Right renal pelvis (tissue), 4 donors: Measurements from ENCODE around the gene GPR39. TPM values are rescaled to one million over a fixed set of nuclear protein-coding genes. Genes with fewer than 3 reads are reported as not detected.

ENCODE experiments used
- DNase-seq, 4 donors: peaks; one replicate each; pipeline ENCODE4 v3.0.0-alpha.2; 2013; ENCODE audit warnings: low read depth in 4 of 4, low spot score in 3 of 4, missing footprints in 1 of 4
- polyA plus RNA-seq, 4 donors: library from polyadenylated mRNA; unstranded; fragments of 120-200 nt; gene quantifications; one replicate each; pipeline ENCODE4 v1.2.1, GENCODE V29; 2013; ENCODE audit not compliant: insufficient read length in 4 of 4

The GPR39 gene
- polyA plus RNA-seq, 4 donors: 3.4 to 4.2 (median 3.6) TPM

GRCh38 chr2:132623096-132623839 is 206.7 kb downstream of the GPR39 start:
- DNase-seq: no peak

- DNase-seq: no peak
Measured at GRCh38 chr2:132627536-132627935, 210.9 kb downstream of the GPR39 start.

- no peak for DNase-seq
Measured at GRCh38 chr2:132632000-132632649, 215.5 kb downstream of the GPR39 start.

GRCh38 chr2:132633635-132634034 is 217.0 kb downstream of the GPR39 start:
- DNase-seq: no peak

- no peak for DNase-seq
Measured at GRCh38 chr2:132636346-132636745, 219.7 kb downstream of the GPR39 start.

GRCh38 chr2:132638313-132639040 is 221.9 kb downstream of the GPR39 start:
- no peak for DNase-seq

- DNase-seq: no peak
Measured at GRCh38 chr2:132640116-132640515, 223.5 kb downstream of the GPR39 start.

- no peak for DNase-seq
Measured at GRCh38 chr2:132641819-132642218, 225.2 kb downstream of the GPR39 start.

GRCh38 chr2:132642415-132642814 is 225.8 kb downstream of the GPR39 start:
- DNase-seq: no peak

GRCh38 chr2:132645176-132645575 is 228.6 kb downstream of the GPR39 start:
- DNase-seq: no peak

- DNase-seq: no peak
Measured at GRCh38 chr2:132645722-132646539, 229.3 kb downstream of the GPR39 start.

- DNase-seq: no peak
Measured at GRCh38 chr2:132646540-132647108, 230.0 kb downstream of the GPR39 start.

GRCh38 chr2:132651115-132652045 is 234.8 kb downstream of the GPR39 start:
- DNase-seq: no peak

GRCh38 chr2:132652474-132652873 is 235.9 kb downstream of the GPR39 start:
- no peak for DNase-seq

GRCh38 chr2:132654335-132654734 is 237.7 kb downstream of the GPR39 start:
- DNase-seq: no peak

GRCh38 chr2:132654968-132655367 is 238.4 kb downstream of the GPR39 start:
- no peak for DNase-seq

- DNase-seq: no peak
Measured at GRCh38 chr2:132656266-132656975, 239.8 kb downstream of the GPR39 start.

- DNase-seq: no peak
Measured at GRCh38 chr2:132659331-132659730, 242.7 kb downstream of the GPR39 start.

GRCh38 chr2:132662732-132663131 is 246.1 kb downstream of the GPR39 start:
- no peak for DNase-seq
